ENCODE measurements around the gene LILRB1. TPM values are rescaled to one million over a fixed set of nuclear protein-coding genes. Genes with fewer than 3 reads are reported as not detected.

Gene LILRB1
- total RNA-seq, 5 donors from 2014 or later (not counting 1 experiment from before 2014, with no cell fraction given), result 2.0 to 26.9 (median 3.6) TPM

- ChIA-PET POLR2A (no interaction called here), CTCF (interaction anchor here (0.8 to 1.0 kb wide), 2 partner anchors 16 to 22 kb away, joined by 4 read pairs; no protein-coding TSS in a partner anchor)
- Mint-ChIP-seq H3K27ac (no peak overlapping the region), H3K27me3 (peaks cover 9 to 11% of the 10 kb centered on the region in 2 donors), H3K4me3 (no peak overlapping the region), H3K9me3 (no peaks in the 10 kb centered on the region), H3K4me1 (no peaks in the 10 kb centered on the region), H3K36me3 (no peaks in the 10 kb centered on the region)
- ATAC-seq (replicated peaks in 1 of 4) (no peak), DNase-seq (peak in 1 of 35 experiments; percentile 41)
- no peak overlapping the region for H3K4me3 ChIP-seq (ENCODE audit: control insufficient read depth in 1 of 2, extremely low read depth in 1 of 2, low read length in 1 of 2)
- no peaks in the 10 kb centered on the region for H3K36me3 ChIP-seq (ENCODE audit: control insufficient read depth in 2 of 2, extremely low read depth in 1 of 2, insufficient read depth in 1 of 2, low read length in 1 of 2)
- WGBS (ENCODE audit: insufficient coverage), result no CpG with 5 or more reads among the region's 6 CpGs
- no peaks in the 10 kb centered on the region for H3K4me1 ChIP-seq (ENCODE audit: control insufficient read depth in 1 of 2, extremely low read depth in 1 of 2, insufficient read depth in 2 of 2, low read length in 2 of 2)
- H3K27me3 ChIP-seq (replicated peaks in 1 of 2; ENCODE audit: control insufficient read depth in 2 of 2, extremely low read depth in 1 of 2, insufficient read depth in 2 of 2, low read length in 1 of 2), result peaks cover 0 to 14% of the 10 kb centered on the region in 2 experiments
- no peak overlapping the region for H3K27ac ChIP-seq (ENCODE audit: low read length)
- H3K9me3 ChIP-seq, result no peaks in the 10 kb centered on the region
These were observed 23.0 kb downstream of the LILRB1 start for GRCh38 chr19:54653181-54653809.

- Histone ChIP-seq H3K27ac (ENCODE audit: low read length) (no peak overlapping the region), H3K36me3 (ENCODE audit: control insufficient read depth in 2 of 2, extremely low read depth in 1 of 2, insufficient read depth in 1 of 2, low read length in 1 of 2) (no peaks in the 10 kb centered on the region), H3K9me3 (no peaks in the 10 kb centered on the region), H3K4me1 (ENCODE audit: control insufficient read depth in 1 of 2, extremely low read depth in 1 of 2, insufficient read depth in 2 of 2, low read length in 2 of 2) (no peaks in the 10 kb centered on the region), H3K27me3 (replicated peaks in 1 of 2; ENCODE audit: control insufficient read depth in 2 of 2, extremely low read depth in 1 of 2, insufficient read depth in 2 of 2, low read length in 1 of 2) (peaks cover 0 to 17% of the 10 kb centered on the region in 2 experiments), H3K4me3 (ENCODE audit: control insufficient read depth in 1 of 2, extremely low read depth in 1 of 2, low read length in 1 of 2) (no peak overlapping the region)
- DNase-seq (no peak), ATAC-seq (replicated peaks in 1 of 4) (no peak)
- Mint-ChIP-seq H3K27me3 (peaks cover 15 to 16% of the 10 kb centered on the region in 2 donors), H3K4me1 (no peaks in the 10 kb centered on the region), H3K36me3 (no peaks in the 10 kb centered on the region), H3K4me3 (no peak overlapping the region), H3K9me3 (no peaks in the 10 kb centered on the region), H3K27ac (no peak overlapping the region)
- 80% methylated on average over 13 of the region's 14 CpGs for WGBS (ENCODE audit: insufficient coverage)
- ChIA-PET POLR2A (no interaction called here), CTCF (no interaction called here)
These were observed 24.4 kb downstream of the LILRB1 start for GRCh38 chr19:54654447-54655321.

DNA sequence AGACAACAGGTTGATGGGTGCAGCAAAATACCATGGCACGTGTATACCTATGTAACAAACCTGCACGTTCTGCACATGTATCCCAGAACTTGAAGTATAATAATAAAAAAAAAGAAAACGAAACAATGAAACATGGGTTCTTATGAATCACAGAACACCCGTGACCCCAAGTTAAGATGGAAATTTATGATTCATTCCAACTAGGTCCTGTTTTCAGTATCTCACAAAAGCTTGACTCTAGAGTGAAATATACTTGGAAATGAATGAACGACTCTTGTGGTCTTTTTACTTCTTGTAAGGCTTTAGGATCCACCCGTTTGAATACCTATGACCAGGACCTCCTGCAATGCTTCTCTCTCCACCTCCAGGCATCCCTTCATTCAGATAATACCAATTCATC, 29.0 kb downstream of the LILRB1 start:
- Histone ChIP-seq H3K36me3 (ENCODE audit: control insufficient read depth in 2 of 2, extremely low read depth in 1 of 2, insufficient read depth in 1 of 2, low read length in 1 of 2) (no peaks in the 10 kb centered on the region), H3K9me3 (no peaks in the 10 kb centered on the region), H3K4me1 (ENCODE audit: control insufficient read depth in 1 of 2, extremely low read depth in 1 of 2, insufficient read depth in 2 of 2, low read length in 2 of 2) (no peaks in the 10 kb centered on the region), H3K27me3 (replicated peaks in 1 of 2; ENCODE audit: control insufficient read depth in 2 of 2, extremely low read depth in 1 of 2, insufficient read depth in 2 of 2, low read length in 1 of 2) (peaks cover 0 to 39% of the 10 kb centered on the region in 2 experiments), H3K4me3 (ENCODE audit: control insufficient read depth in 1 of 2, extremely low read depth in 1 of 2, low read length in 1 of 2) (no peak overlapping the region), H3K27ac (ENCODE audit: low read length) (no peak overlapping the region)
- no peak for ATAC-seq (replicated peaks in 1 of 4)
- CTCF ChIA-PET, result no interaction called here
- POLR2A ChIA-PET, result no interaction called here
- Mint-ChIP-seq H3K9me3 (no peaks in the 10 kb centered on the region), H3K4me1 (peaks cover 0 to 6% (median 0%) of the 10 kb centered on the region in 3 donors), H3K27ac (no peak overlapping the region), H3K4me3 (no peak overlapping the region), H3K36me3 (no peaks in the 10 kb centered on the region), H3K27me3 (peaks cover 27 to 29% of the 10 kb centered on the region in 2 donors)
- 50% methylated on average over 1 of the region's 6 CpGs for WGBS (ENCODE audit: insufficient coverage)
- no peak for DNase-seq

GRCh38 chr19:54660306-54660705, 30.0 kb downstream of the LILRB1 start:
- Mint-ChIP-seq H3K36me3 (no peaks in the 10 kb centered on the region), H3K27ac (no peak overlapping the region), H3K4me3 (no peak overlapping the region), H3K9me3 (no peaks in the 10 kb centered on the region), H3K4me1 (peaks cover 0 to 6% (median 0%) of the 10 kb centered on the region in 3 donors), H3K27me3 (peaks cover 29 to 31% of the 10 kb centered on the region in 2 donors)
- DNase-seq (no peak), ATAC-seq (replicated peaks in 1 of 4) (no peak)
- H3K4me3 ChIP-seq (ENCODE audit: control insufficient read depth in 1 of 2, extremely low read depth in 1 of 2, low read length in 1 of 2), result no peak overlapping the region
- ChIA-PET POLR2A (no interaction called here), CTCF (no interaction called here)
- H3K4me1 ChIP-seq (ENCODE audit: control insufficient read depth in 1 of 2, extremely low read depth in 1 of 2, insufficient read depth in 2 of 2, low read length in 2 of 2), result no peaks in the 10 kb centered on the region
- peaks cover 0 to 49% of the 10 kb centered on the region in 2 experiments for H3K27me3 ChIP-seq (replicated peaks in 1 of 2; ENCODE audit: control insufficient read depth in 2 of 2, extremely low read depth in 1 of 2, insufficient read depth in 2 of 2, low read length in 1 of 2)
- H3K9me3 ChIP-seq, result no peaks in the 10 kb centered on the region
- H3K27ac ChIP-seq (ENCODE audit: low read length), result no peak overlapping the region
- no peaks in the 10 kb centered on the region for H3K36me3 ChIP-seq (ENCODE audit: control insufficient read depth in 2 of 2, extremely low read depth in 1 of 2, insufficient read depth in 1 of 2, low read length in 1 of 2)
- 81% methylated on average over 5 of the region's 5 CpGs for WGBS (ENCODE audit: insufficient coverage)

DNA sequence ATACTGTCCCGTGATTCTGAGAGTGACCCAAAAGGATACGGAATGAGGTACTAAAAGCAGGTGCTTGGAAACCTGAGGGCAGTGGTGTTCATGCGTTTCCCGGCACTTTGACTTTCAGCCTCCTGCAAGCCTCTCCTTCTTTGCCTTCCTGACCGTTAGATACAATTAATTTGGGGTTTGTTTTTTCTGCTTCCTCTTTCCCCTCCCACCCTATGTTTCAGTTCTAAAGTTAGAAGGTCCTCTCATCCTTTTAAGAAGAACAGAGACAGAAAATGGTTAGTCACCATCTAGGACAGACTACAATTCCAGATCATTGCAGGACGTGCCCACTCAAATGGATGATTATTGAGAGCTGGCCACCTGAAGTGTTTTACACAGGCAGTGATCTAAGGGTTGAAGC, 30.7 kb downstream of the LILRB1 start:
- CTCF ChIA-PET, result no interaction called here

GRCh38 chr19:54661846-54662481, 31.7 kb downstream of the LILRB1 start:
- DNase-seq, result no peak
- Histone ChIP-seq H3K36me3 (ENCODE audit: control insufficient read depth in 2 of 2, extremely low read depth in 1 of 2, insufficient read depth in 1 of 2, low read length in 1 of 2) (no peaks in the 10 kb centered on the region), H3K9me3 (no peaks in the 10 kb centered on the region), H3K27ac (ENCODE audit: low read length) (no peak overlapping the region), H3K27me3 (replicated peaks in 1 of 2; ENCODE audit: control insufficient read depth in 2 of 2, extremely low read depth in 1 of 2, insufficient read depth in 2 of 2, low read length in 1 of 2) (peaks cover 0 to 54% of the 10 kb centered on the region in 2 experiments), H3K4me3 (ENCODE audit: control insufficient read depth in 1 of 2, extremely low read depth in 1 of 2, low read length in 1 of 2) (no peak overlapping the region), H3K4me1 (ENCODE audit: control insufficient read depth in 1 of 2, extremely low read depth in 1 of 2, insufficient read depth in 2 of 2, low read length in 2 of 2) (no peaks in the 10 kb centered on the region)
- H3K4me3 Mint-ChIP-seq, result no peak overlapping the region
- H3K4me1 Mint-ChIP-seq, result peaks cover 0 to 6% (median 0%) of the 10 kb centered on the region in 3 donors
- WGBS (ENCODE audit: insufficient coverage), result 83% methylated on average over 13 of the region's 13 CpGs
- ChIA-PET CTCF (no interaction called here), POLR2A (no interaction called here)
- ATAC-seq (replicated peaks in 1 of 4), result no peak
- H3K9me3 Mint-ChIP-seq, result no peaks in the 10 kb centered on the region
- H3K36me3 Mint-ChIP-seq, result no peaks in the 10 kb centered on the region
- peaks cover 25 to 33% of the 10 kb centered on the region in 2 donors for H3K27me3 Mint-ChIP-seq
- no peak overlapping the region for H3K27ac Mint-ChIP-seq

More for the DNA sequence above, 30.7 kb downstream of the LILRB1 start:
- no peaks in the 10 kb centered on the region for H3K4me1 ChIP-seq (ENCODE audit: control insufficient read depth in 1 of 2, extremely low read depth in 1 of 2, insufficient read depth in 2 of 2, low read length in 2 of 2)
- peaks cover 0 to 54% of the 10 kb centered on the region in 2 experiments for H3K27me3 ChIP-seq (replicated peaks in 1 of 2; ENCODE audit: control insufficient read depth in 2 of 2, extremely low read depth in 1 of 2, insufficient read depth in 2 of 2, low read length in 1 of 2)
- Mint-ChIP-seq H3K27ac (no peak overlapping the region), H3K4me1 (peaks cover 0 to 6% (median 0%) of the 10 kb centered on the region in 3 donors), H3K27me3 (peaks cover 29 to 31% of the 10 kb centered on the region in 2 donors), H3K9me3 (no peaks in the 10 kb centered on the region), H3K4me3 (no peak overlapping the region), H3K36me3 (no peaks in the 10 kb centered on the region)
- H3K9me3 ChIP-seq, result no peaks in the 10 kb centered on the region
- no peak overlapping the region for H3K4me3 ChIP-seq (ENCODE audit: control insufficient read depth in 1 of 2, extremely low read depth in 1 of 2, low read length in 1 of 2)
- 47% methylated on average over 2 of the region's 6 CpGs for WGBS (ENCODE audit: insufficient coverage)
- no peak for DNase-seq
- POLR2A ChIA-PET, result no interaction called here
- no peak for ATAC-seq (replicated peaks in 1 of 4)
- H3K36me3 ChIP-seq (ENCODE audit: control insufficient read depth in 2 of 2, extremely low read depth in 1 of 2, insufficient read depth in 1 of 2, low read length in 1 of 2), result no peaks in the 10 kb centered on the region
- no peak overlapping the region for H3K27ac ChIP-seq (ENCODE audit: low read length)
